GM13976 (cell line): ENCODE measurements around the gene SPOCK1.

Experiments used
- DNase-seq: peaks from one replicate; pipeline ENCODE4 v3.0.0; 2012; ENCODE audit warnings: low spot score
- CTCF ChIP-seq: IDR thresholded peaks from 2 replicates; pipeline ENCODE4 v1.5.1; 2012; ENCODE audit warnings: borderline replicate concordance, mild to moderate bottlenecking; ENCODE audit not compliant: insufficient read depth; ENCODE audit errors: extremely low read depth, missing control alignments, control extremely low read depth
- in situ Hi-C: fragments of 300-500 bp; cut with MboI; formaldehyde crosslinking; loops from one replicate; pipeline ENCODE4 v1.12.0; 2022; ENCODE audit warnings: low sequenced_read_pairs, mixed read lengths, inconsistent platforms; ENCODE audit not compliant: unreplicated experiment

Gene SPOCK1

GRCh38 chr5:137379555-137380286 lies 119.4 kb downstream of the SPOCK1 start:
- TF ChIP-seq CTCF: no peak
- in situ Hi-C loops: no loop called here
- DNase-seq: no peak

DNA sequence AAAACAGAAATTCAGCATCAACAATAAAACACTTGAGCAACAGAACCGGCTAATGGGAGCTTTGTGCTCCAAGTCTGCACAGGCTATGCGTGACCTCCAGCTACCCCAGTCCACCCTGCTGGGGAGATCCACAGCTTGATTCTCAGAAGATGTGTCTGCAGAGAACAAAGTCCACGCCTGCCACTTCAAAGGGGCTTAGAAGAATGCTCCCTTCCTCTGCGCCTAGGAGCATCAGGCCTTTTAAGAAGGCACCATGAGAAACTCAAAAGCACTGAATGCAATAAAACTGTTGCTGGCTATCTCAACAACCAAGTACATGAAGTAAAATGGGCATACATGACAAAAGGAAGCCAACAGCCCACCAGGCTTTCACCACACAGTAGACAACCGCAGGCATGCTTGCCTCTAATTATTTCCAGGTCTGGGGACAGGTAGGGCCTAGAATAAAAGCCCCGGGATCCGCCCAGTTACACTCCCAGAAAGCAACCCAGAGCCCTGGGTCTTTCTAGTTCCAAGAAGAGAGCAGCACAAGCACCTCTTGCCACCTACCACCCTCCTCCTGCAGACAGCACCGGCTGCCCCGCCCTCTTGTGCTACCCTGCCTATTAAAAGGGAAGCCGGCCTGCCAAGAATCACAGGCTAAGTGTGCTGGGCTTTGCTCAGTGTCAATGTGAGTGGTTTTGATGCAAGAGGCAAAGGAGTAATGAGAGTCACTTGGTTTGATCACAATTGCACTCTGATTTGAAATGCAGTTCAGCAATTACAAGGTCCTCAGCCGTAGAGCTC lies 123.2 kb downstream of the SPOCK1 start:
- TF ChIP-seq CTCF: no peak
- no peak for DNase-seq
- in situ Hi-C loops: no loop called here

- in situ Hi-C loops: no loop called here
- no peak for TF ChIP-seq CTCF
- DNase-seq: no peak
These were observed 124.9 kb downstream of the SPOCK1 start for GRCh38 chr5:137374110-137374714.

DNA sequence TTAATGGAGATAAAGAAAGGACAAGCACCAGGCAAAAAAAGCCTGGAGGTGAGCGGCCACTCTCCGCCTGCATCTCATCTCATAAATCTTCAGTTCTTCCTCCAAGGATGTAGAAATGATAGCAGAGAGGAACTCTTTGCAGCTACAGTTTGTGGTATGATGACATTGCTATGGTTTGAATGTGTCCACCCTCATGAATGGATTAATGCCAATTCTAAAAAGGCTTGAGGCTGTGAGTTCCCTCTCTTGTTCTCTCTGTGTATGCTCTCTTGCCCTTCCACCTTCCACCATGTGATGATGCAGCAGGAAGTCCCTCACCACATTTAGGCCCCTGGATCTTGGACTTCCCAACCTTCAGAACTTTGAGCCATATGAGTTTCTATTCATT lies 126.4 kb downstream of the SPOCK1 start:
- in situ Hi-C loops: no loop called here
- no peak for DNase-seq
- no peak for TF ChIP-seq CTCF

DNA sequence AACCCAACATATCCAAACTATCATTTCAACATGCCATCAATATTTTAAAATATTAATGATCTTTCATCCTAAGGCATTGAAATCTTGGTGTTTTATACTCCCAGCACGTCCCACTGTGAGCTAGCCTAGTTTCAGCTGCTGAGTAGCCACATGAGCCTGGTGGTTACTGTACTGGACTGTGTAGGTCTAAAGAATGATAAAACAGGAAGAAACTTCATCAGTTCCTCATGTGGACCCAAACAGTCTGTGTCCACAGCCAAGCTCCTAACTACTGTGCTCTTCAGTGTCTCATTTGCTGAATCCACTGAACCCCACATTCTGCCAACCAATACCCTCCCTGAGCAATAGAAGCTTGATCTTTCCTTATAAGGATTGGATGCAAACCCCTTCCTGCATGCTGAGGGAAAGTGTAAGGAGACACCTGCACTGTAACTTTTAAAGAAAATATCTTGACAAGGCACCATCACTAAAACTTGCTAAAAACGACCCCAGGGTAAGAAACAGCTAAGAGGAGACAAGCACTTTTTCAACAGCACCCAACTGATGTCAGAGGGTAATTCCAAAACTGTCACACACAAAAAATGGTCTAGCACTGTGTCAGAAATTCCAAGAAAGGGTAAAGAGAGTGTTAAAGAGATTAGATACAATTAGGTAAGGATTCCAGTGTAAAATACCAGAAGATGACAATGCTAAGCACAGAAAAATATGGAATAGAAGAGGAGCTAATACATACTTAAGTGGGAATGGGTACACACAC lies 126.9 kb downstream of the SPOCK1 start:
- in situ Hi-C loops: no loop called here
- TF ChIP-seq CTCF: no peak
- DNase-seq: no peak
